LNCAP (cell line): Measurements from ENCODE around the gene POLR3K.

ENCODE experiments used
- TF ChIP-seq, protein P1 (sequence below): fragments of 450-650 bp; IDR thresholded peaks from 2 replicates; pipeline ENCODE4 v1.5.1; 2017; ENCODE audit warnings: mild to moderate bottlenecking

The POLR3K gene

DNA sequence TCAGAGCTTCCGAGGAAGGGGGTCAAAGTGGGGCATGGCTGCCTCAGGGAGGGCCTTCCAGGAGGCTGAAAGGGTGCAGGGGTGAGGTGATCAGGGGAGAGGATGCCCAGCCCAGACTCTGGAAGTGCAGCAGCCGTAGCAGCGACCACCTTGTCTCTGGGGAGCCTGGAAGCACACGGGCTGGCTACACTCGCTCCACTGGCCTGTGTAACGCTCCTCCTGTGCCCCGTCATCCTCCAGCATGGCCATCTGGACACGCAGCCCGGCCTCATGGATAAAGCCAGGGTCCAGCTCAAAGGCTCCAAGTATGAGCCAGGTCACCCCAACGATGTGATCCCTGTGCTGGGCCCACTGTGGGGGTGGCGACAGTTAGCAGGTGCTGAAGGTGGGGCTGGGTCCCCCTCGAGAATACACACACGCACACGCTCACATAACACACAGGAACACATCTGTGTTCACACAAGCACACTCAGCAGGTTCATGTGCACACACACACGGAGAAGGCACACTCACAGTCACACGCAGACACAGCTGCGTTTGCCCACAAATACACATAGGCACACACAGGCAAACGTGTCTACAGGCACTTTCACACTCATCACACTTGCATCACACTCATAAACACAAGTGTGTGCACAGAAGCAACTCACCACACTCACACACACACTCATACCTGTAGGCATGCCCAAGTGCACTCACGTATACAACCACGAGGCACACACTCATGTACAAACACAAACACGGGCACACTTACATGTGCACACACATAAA is 19.3 kb downstream of the POLR3K start:
- TF ChIP-seq, protein P1, sequence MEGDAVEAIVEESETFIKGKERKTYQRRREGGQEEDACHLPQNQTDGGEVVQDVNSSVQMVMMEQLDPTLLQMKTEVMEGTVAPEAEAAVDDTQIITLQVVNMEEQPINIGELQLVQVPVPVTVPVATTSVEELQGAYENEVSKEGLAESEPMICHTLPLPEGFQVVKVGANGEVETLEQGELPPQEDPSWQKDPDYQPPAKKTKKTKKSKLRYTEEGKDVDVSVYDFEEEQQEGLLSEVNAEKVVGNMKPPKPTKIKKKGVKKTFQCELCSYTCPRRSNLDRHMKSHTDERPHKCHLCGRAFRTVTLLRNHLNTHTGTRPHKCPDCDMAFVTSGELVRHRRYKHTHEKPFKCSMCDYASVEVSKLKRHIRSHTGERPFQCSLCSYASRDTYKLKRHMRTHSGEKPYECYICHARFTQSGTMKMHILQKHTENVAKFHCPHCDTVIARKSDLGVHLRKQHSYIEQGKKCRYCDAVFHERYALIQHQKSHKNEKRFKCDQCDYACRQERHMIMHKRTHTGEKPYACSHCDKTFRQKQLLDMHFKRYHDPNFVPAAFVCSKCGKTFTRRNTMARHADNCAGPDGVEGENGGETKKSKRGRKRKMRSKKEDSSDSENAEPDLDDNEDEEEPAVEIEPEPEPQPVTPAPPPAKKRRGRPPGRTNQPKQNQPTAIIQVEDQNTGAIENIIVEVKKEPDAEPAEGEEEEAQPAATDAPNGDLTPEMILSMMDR, result no peak

DNA sequence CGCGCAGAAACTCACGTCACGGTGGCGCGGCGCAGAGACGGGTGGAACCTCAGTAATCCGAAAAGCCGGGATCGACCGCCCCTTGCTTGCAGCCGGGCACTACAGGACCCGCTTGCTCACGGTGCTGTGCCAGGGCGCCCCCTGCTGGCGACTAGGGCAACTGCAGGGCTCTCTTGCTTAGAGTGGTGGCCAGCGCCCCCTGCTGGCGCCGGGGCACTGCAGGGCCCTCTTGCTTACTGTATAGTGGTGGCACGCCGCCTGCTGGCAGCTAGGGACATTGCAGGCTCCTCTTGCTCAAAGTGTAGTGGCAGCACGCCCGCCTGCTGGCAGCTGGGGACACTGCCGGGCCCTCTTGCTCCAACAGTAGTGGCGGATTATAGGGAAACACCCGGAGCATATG is 42.6 kb downstream of the POLR3K start:
- TF ChIP-seq, protein P1, result peak; percentile 46

DNA sequence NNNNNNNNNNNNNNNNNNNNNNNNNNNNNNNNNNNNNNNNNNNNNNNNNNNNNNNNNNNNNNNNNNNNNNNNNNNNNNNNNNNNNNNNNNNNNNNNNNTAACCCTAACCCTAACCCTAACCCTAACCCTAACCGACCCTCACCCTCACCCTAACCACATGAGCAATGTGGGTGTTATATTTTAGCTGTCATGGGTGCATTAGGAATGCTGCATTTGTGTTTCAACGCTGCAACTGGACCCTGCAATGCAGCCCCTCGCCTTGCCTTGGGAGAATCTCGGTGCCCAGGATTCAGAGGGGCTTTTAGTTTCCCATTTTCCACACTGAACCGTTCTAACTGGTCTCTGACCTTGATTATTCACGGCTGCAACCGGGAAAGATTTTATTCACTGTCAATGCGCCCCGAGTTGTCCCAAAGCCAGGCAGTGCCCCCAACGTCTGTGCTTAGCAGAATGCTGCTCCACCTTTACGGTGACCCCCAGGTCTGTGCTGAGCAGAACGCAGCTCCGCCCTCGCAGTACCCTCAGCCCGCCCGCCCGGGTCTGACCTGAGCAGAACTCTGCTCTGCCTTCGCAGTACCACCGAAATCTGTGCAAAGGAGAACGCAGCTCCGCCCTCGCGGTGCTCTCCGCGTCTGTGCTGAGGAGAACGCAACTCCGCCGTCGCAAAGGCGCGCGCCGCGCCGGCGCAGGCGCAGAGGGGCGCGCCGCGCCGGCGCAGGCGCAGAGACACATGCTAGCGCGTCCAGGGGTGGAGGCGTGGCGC is 43.3 kb downstream of the POLR3K start:
- TF ChIP-seq, protein P1, result no peak
